Nephron (organoid): ENCODE data around the gene INO80B.
A peak's percentile ranks its signal among the peaks of the same experiment; 100 is the strongest.

Source experiments
- H3K27ac Mint-ChIP-seq, 3 experiments: 2 replicates each; pipeline ENCODE4 v1.8.0; 2020; ENCODE audit warnings: mixed read lengths in 3 of 3, mild to moderate bottlenecking in 2 of 3, moderate library complexity in 1 of 3
- H3K27me3 Mint-ChIP-seq: 2 replicates; pipeline ENCODE4 v1.8.0; 2021; ENCODE audit warnings: low read depth, mild to moderate bottlenecking, moderate library complexity, mixed read lengths
- H3K36me3 Mint-ChIP-seq: 2 replicates; pipeline ENCODE4 v1.8.0; 2020; ENCODE audit warnings: low read depth, mixed read lengths
- H3K4me1 Mint-ChIP-seq: 2 replicates; pipeline ENCODE4 v1.8.0; 2020; ENCODE audit warnings: mixed read lengths
- H3K4me3 Mint-ChIP-seq, 3 experiments: 2 replicates each; pipeline ENCODE4 v1.8.0; 2020; ENCODE audit warnings: mild to moderate bottlenecking in 3 of 3, mixed read lengths in 3 of 3, moderate library complexity in 2 of 3
- H3K9me3 Mint-ChIP-seq: 2 replicates; pipeline ENCODE4 v1.8.0; 2020; ENCODE audit warnings: mixed read lengths
- TF ChIP-seq, protein P1 (sequence below), 3 experiments: fragments of 200-600 bp; sonication (generic); IDR thresholded peaks; one replicate each; pipeline ENCODE4 v1.5.0; 2021; ENCODE audit warnings: antibody characterized with exemption in 3 of 3; ENCODE audit not compliant: unreplicated experiment in 3 of 3

The INO80B gene

DNA sequence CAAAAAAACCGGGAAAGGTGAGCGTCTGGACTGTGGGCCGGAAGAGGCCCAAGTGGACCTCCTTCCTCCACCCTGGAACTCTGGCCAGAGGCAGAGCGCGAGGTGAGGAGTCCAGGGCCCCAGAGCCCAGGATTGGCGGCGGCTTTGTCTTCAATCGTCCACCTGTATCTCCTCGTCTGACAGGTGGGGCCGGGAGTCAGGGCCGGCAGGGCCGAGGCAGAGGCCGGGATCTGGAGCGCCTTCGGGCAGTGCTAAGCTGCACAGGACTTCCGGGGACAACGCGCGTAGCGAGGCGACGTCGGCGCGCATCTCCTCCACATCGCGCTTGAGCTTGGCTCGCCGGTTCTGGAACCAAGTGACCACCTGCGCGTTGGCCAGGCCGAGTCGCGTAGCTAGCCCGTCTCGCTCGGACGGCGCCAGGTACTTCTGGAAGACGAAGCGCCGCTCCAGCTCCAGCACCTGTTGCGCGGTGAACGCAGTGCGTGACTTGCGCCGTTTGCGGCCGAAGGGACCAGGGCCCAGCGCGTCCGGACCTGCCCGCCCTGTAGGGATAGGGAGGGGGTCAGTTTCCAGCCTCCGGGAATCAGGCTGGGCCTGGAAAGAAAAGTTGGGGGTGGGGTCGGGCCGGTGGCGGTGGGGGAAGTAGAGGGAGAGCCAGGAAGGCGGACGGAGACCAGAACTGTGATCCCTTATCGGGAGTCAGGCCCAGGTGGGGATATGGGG lies 43.1 kb downstream of the INO80B start:
- Mint-ChIP-seq H3K4me1 (peaks cover 34% of the 10 kb centered on the region), H3K36me3 (peaks cover 26% of the 10 kb centered on the region), H3K27me3 (peaks cover 83% of the 10 kb centered on the region), H3K27ac (peak overlapping the region in 2 of 3 experiments; percentile 23 to 79), H3K9me3 (no peaks in the 10 kb centered on the region), H3K4me3 (peak overlapping the region; percentile 86 to 89 (median 87))
- TF ChIP-seq, protein P1, sequence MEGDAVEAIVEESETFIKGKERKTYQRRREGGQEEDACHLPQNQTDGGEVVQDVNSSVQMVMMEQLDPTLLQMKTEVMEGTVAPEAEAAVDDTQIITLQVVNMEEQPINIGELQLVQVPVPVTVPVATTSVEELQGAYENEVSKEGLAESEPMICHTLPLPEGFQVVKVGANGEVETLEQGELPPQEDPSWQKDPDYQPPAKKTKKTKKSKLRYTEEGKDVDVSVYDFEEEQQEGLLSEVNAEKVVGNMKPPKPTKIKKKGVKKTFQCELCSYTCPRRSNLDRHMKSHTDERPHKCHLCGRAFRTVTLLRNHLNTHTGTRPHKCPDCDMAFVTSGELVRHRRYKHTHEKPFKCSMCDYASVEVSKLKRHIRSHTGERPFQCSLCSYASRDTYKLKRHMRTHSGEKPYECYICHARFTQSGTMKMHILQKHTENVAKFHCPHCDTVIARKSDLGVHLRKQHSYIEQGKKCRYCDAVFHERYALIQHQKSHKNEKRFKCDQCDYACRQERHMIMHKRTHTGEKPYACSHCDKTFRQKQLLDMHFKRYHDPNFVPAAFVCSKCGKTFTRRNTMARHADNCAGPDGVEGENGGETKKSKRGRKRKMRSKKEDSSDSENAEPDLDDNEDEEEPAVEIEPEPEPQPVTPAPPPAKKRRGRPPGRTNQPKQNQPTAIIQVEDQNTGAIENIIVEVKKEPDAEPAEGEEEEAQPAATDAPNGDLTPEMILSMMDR (IDR thresholded peaks at IDR 0.05; ENCODE audit: unreplicated experiment in 3 of 3), result no peak

DNA sequence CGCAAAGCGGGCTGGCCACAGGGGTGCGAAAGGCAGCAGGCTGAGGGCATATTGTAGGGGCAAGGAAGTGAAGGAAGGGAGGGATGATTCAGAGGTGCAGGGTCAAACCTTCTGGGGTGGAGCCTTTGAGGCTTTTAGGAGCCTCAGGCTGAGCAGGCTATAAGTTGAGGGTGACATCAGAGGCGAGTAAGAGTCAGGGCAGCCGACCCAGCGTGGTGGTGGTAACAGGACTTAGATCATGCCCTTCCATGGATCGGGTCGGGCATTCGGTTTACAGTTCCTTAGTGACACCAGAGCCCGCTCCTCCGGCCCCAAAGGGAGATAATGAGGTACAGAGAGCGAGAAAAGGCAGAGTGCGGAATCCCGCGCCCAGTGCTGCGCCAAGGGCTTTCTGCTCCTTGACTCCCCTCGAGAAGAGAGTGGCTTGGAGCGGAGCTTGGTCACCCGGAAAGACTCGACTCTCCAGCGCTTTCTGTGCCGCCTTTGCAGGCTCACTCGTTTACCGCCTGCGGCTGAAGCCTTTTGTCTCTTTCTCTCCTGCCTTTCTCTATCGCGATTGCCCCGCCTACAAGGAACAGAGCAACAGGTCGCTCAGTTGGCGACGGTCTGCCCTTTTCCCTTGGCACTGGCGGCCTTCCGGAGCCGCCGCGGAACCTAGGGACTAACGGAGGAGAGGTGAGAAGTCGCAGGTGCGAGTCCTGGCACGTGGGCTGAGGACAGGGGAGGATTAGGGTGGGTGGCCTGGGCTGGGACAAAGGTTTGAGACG lies 43.8 kb downstream of the INO80B start:
- Mint-ChIP-seq H3K4me1 (peaks cover 34% of the 10 kb centered on the region), H3K36me3 (peaks cover 22% of the 10 kb centered on the region), H3K27me3 (peaks cover 91% of the 10 kb centered on the region), H3K4me3 (peak overlapping the region; percentile 86 to 89 (median 87)), H3K27ac (peak overlapping the region; percentile 57 to 79 (median 75)), H3K9me3 (no peaks in the 10 kb centered on the region)
- TF ChIP-seq, protein P1 (IDR thresholded peaks at IDR 0.05; ENCODE audit: unreplicated experiment in 3 of 3), result no peak

DNA sequence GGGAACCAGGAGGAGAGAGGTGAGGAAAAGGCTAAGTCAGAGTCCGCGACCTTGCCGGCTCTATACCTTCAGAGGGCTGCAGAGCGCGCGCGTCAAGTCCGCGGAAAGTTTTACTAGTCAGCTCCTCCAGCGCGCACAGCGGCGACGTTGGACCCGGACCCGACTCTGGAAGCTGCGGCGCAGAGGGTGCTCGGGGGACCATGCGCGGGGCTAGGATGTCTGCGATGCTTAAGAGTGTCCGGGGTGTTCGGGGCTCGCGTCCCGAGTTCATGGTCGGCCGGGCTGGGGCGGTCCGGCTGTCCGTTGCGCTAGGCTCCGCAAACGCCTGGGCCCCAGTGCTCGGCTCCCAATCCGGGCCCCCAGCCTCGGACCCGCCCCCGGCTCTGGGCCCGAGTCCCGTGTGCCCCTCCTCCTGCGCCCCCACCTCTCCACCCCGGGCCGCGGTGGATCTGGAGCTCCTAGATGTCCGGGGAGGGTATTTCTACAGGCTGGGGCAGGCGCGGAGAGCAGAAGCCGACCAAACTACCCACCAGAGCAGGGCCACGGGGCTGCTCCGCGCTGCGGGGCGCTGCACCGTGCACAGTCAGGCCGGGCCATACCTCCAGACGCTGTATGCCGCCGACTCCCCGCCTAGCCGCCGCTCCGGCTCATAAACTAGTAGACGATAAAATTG lies 44.5 kb downstream of the INO80B start, which contains the start of gene LBX2:
TSS of gene LBX2 (minus strand) at position 337 of the 673 bp plus-strand sequence. CDS start at position 271, 66 bp downstream.
- H3K4me3 Mint-ChIP-seq, result peak within 1 kb of the TSS; percentile 86 to 89 (median 87)
- peaks cover 18% of the 10 kb centered on the region for H3K36me3 Mint-ChIP-seq
- TF ChIP-seq, protein P1 (IDR thresholded peaks at IDR 0.05; ENCODE audit: unreplicated experiment in 3 of 3), result no peak
- no peaks in the 10 kb centered on the region for H3K9me3 Mint-ChIP-seq
- H3K27me3 Mint-ChIP-seq, result peaks cover 98% of the 10 kb centered on the region
- H3K27ac Mint-ChIP-seq, result peak within 1 kb of the TSS; percentile 57 to 79 (median 75)
- peaks cover 41% of the 10 kb centered on the region for H3K4me1 Mint-ChIP-seq

DNA sequence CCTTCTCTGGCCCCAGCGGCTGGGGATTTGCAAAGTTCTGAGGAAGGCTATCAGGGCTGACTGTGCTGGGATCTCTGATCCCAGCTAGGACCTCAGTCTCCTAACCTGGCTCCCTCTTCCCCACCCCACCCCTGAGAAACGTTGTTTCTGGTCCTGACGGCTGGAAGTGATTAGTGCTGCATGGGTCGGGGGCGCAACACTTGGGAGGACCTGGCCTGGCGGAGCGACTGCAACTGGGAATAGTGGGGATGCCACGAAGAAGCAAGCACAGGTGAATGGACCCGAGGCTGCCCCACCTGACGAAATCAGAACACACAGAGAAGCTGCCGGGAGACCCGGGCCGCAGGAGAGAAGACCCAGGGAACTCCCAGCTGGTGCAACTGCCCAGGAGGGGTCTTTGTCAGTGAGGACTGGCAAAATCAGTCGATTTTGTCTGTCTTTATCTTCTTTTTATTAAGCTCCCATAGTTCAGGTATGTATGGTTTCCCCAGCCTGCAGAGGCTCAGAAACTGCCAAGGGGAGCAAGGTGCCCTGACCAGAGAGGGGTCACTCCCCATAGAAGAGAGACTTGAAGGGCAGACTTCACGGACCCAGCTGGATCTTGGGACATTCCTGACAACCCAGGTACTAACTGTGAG lies 45.2 kb downstream of the INO80B start:
- H3K36me3 Mint-ChIP-seq, result peaks cover 23% of the 10 kb centered on the region
- H3K4me3 Mint-ChIP-seq, result peak overlapping the region; percentile 70 to 87 (median 75)
- H3K9me3 Mint-ChIP-seq, result no peaks in the 10 kb centered on the region

DNA sequence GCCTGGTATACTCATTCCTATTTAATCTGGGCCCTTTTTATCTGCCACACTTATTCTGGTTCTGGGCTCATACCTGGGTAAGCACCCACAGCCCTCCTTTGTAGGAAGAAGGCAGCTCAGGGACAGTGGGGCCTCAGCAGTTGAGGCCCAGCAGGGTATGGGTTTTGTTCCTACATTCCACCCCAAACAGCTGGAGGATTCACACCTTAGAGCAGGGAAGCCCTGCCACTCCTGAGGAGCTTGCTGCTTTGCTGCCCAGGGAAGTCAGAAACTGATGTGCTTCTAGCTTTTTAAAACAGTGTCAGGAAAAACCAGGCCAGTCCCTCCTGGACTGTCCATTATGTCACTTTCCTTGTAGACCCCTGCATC lies 45.7 kb downstream of the INO80B start:
- Mint-ChIP-seq H3K4me1 (peaks cover 51% of the 10 kb centered on the region), H3K36me3 (peaks cover 25% of the 10 kb centered on the region), H3K9me3 (no peaks in the 10 kb centered on the region), H3K27me3 (peaks cover 100% of the 10 kb centered on the region), H3K27ac (no peak overlapping the region), H3K4me3 (peak overlapping the region; percentile 70 to 87 (median 77))
- TF ChIP-seq, protein P1 (IDR thresholded peaks at IDR 0.05; ENCODE audit: unreplicated experiment in 3 of 3), result no peak

More for the DNA sequence above, 45.2 kb downstream of the INO80B start:
- H3K27me3 Mint-ChIP-seq, result peaks cover 100% of the 10 kb centered on the region
- peak overlapping the region in 2 of 3 experiments; percentile 75 to 78 for H3K27ac Mint-ChIP-seq
- H3K4me1 Mint-ChIP-seq, result peaks cover 48% of the 10 kb centered on the region
- TF ChIP-seq, protein P1 (IDR thresholded peaks at IDR 0.05; ENCODE audit: unreplicated experiment in 3 of 3), result no peak
